Measurements from ENCODE around the gene SLC5A2. TPM values are rescaled to one million over a fixed set of nuclear protein-coding genes. Genes with fewer than 3 reads are reported as not detected.
"Not testable (repeated sequence)": the region's sequence is repeated elsewhere in the genome, so short reads cannot be mapped to it uniquely, and the experiment has no call there.

Gene SLC5A2
- polyA plus RNA-seq, 1 donor, result 62.1 TPM

DNA sequence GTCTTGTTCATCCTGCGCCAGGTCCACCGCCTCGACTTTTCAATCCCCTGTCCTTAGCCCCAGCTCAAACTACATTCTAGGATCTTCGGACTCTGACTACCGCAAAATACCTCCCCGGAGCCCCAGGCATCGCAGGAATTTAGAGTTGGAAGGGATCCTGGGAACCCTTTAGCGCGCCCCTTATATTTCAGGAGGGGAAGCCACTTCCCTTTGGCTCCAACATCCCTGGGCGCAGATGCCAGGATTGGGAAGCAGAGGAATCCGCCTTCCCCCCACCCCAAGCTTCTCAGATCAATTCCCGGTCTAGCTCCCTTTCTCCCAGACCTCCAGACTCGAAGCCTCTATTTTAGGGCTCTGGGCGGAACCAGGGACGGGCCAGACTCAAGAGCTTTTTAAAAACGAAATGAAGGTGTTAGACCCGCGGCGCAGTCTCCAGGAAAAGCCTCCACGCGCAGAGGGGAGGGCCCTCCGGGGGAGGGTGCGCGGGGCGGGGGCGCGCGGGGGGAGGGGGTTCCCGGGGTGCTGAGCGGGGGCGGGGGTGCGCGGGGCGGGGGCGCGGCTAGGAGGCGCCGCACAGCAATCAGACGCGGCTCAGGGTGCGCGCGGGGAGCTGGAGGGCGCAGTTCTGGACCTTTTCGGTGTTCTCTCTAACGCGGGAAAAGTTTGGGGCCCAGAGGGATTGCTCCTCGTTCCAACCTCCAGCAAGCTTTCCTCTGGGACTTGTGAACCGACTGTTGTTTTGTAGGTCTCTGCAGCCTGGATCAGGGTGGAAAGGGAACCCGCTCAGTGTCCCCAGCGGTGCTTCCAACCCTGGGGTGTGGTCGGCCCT is 46.4 kb downstream of the SLC5A2 start:
- DNase-seq, result no peak

DNA sequence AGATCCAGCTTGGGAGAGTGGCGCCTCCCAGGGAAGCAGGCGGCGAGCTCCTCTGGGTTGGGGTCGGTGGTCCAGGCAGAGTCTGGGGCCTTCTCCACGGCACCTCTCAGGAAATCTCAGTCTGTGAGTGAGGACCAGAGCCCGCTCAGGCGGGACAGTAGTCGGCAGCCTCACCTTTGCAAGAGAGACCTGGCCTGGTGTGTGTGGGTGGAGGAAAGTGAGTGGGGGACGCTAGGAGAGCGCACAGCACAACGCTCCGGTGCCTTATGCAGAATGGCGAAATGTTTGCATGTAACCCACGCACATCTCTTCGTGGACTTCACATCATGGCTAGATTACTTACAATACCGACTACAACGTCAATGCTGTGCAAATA is 47.0 kb downstream of the SLC5A2 start:
- no peak for DNase-seq

DNA sequence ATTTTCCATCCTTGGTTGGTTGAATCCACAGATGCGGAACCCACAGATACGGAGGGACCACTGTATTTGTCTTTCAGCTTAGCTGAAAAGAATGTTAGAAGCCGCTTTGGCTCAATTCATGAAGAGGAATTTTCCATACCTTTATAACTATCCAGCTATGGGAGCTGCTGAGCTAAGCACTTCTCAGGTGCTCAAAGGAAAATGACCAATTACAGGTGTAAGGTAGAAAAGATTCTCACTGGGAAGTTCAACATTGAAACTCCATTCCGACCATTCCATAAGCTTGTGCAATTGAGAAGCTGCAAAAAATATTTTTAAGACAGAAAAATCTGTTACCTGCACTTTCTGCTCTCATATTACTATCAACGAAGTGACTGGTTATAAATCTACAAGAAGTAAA is 47.5 kb downstream of the SLC5A2 start:
- DNase-seq, result no peak

DNA sequence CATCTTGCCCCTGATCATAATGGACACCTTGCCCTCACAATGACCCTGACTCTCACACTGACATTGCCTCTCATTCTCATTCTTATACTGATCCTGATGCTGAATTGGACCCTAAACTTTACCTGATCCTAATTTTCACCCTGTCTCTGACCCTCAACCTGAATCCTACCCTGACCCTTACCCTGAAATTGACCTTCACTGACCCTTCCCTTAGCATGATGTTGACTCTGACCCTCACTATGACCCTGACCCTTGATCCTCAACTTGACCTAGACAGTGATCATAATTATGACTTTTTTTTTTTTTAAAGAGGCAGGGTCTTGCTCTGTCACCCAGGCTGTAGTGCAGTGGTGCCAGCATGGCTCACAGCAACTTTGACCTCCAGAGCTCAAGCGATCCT is 48.2 kb downstream of the SLC5A2 start:
- DNase-seq, result no peak

DNA sequence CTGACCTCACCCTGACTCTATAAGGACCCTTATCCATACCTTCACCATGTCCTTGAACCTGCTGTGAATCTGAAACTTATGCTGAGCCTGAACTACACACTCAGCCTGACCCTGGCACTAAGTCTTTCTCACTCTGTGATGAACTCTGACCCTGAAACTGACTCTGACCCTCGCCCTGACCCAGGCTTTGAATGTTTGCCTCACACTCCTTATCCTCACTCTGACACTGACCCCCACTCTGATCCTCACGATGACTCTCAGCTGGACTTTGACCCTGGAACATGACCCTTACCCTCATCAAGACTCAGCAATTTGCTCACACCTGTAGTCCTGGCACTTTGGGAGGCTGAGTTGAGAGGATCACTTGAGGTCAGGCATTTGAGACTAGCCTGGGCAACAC is 49.2 kb downstream of the SLC5A2 start:
- no peak for DNase-seq

DNA sequence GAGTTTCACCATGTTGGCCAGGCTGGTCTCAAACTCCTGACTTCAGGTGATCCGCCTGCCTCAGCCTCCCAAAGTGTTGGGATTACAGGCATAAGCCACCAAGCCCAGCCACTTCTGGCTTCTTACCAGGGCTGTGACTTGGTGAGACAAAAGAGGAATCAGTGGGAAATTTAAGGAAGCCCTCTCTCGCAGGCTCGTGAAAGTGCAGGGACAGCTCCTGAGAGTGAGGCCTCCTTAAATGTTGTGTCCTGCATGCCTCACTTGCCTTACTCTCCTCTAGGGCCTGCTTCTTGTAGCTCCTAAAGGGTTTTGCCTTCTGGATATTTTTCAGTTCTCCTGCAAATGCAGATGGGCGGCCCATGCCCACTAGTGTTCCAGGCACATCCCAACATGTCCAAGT is 50.0 kb downstream of the SLC5A2 start:
- DNase-seq, result no peak

DNA sequence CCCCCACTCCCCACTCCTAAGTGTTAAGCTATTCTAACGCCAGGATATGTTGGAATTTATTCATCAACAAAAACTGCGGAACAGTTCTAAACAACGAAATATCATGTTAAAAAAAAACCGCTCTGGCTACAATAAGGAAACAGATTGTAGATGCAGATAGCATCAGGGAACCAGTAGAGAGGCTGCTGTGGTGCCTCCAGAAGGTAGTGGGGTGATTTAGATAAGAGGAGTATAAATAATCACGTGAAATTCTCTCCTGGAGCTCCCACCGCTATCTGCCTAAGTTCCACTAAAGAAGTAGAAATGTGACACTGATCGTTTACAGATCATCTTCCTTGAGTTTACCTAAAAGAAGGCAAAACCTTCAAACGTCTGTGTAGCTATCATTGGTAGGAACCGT is 52.8 kb downstream of the SLC5A2 start:
- DNase-seq, result no peak

DNA sequence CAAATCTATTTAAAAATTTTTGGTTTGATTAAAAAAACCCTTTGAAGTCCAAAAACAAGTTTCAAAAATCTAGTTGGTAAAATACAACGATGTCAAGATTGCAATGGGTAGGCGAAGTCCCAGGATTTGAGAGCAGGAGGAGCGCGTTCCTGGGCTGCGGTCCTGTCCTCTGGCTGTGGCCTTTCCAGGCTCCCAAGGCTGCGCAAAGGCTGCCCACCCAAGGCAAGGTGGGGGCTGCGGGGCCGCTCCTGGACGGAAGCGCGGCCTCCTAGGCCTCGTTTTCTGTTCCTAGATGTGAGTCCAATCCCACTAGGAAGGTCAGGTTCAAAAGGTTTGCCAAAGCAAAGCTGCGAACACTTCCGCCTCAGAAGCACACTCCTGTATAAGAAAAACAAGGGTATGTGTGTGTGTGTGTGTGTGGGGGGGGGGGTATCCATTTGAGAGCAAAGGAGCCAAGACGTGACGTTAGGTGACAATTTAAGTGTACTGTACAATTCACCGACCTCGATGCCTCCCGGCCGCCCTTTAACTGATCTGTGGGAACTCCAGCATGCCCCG is 54.0 kb downstream of the SLC5A2 start:
- DNase-seq, result no peak

DNA sequence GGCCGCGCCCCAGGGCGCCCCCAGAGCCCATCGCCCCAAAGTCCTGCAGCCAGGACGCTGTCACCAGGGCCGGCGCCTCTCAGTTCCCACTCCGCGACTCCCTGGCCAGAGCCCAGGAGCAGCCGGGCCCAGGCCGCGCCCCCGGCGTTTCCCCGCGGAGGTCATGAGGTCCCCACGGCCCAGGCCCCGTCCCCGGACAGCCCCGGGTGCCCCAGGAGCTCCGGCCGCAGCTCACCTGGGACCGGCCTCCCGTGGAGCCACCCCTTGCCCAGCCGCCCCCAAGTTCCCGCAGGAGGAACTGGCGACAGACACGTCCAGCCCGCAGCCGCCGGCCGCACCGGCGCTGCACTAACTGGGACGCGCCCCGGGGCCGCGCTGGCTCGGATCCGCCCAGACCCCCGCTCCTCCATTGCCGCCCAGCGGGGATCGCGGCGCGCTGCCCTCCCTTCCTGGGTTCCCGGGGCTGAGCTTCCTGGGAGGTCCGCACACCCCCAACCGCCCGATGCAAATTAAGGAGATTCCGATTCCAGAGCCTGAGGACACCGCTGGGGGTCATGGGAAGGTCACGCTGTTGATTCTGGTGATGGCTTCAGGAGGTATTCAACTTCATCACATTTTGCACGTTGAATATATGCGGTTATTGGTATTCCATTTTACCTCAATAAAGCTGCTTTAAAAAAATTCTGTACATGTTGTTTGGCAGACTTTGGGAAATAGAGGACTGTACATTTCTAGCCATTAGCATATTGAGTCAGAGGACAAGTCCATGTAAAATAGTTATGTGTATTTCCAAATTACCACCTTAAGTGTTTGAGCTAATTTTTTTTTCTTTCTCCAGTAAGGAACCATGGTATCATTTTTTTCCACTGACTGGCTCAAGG is 54.7 kb downstream of the SLC5A2 start:
- peak; percentile 31 for DNase-seq

DNA sequence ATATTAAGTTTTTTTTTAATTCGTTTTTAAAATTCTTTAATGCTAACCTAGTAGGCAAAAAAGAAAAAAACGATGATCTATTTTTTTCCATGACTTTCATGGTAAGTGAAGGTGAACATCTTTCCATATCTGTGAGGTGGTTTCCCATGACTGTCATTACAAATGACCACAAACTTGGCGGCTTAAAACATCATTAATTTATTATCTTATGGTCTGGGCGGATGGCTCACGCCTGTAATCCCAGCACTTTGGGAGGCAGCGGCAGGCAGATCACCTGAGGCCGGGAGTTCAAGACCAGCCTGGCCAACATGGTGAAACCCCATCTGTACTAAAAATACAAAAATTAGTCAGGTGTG is 55.3 kb downstream of the SLC5A2 start:
- DNase-seq, result not testable (repeated sequence)

DNA sequence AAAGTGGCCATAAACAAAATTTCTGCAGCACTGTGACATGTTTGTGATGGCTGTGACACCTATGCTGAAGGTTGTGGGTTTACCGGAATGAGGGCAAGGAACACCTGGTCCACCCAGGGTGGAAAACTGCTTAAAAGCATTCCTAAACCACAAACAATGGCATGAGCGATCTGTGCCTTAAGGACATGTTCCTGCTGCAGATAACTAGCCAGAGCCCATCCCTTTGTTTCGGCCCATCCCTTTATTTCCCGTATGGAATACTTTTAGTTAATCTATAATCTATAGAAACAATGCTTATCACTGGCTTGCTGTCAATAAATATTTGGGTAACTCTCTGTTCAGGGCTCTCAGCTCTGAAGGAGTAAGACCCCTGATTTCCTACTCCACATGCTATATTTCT is 56.8 kb downstream of the SLC5A2 start:
- DNase-seq, result not testable (repeated sequence)

Other genes with a start within 250 kb of the SLC5A2 start
- gene ITGAM, start 223.1 kb upstream of the SLC5A2 start, polyA plus RNA-seq (ENCODE audit: insufficient read length), result 1.5 TPM
- gene ITGAX, start 127.9 kb upstream of the SLC5A2 start, polyA plus RNA-seq (ENCODE audit: insufficient read length), result 0.53 TPM
- 0.52 TPM for gene ITGAD, start 89.8 kb upstream of the SLC5A2 start, polyA plus RNA-seq (ENCODE audit: insufficient read length)
- gene COX6A2, start 54.8 kb upstream of the SLC5A2 start, polyA plus RNA-seq (ENCODE audit: insufficient read length), result 0.85 TPM
- gene ZNF843, start 40.3 kb upstream of the SLC5A2 start, polyA plus RNA-seq (ENCODE audit: insufficient read length), result 2.4 TPM
- 10.5 TPM for gene ARMC5, start 23.6 kb upstream of the SLC5A2 start, polyA plus RNA-seq (ENCODE audit: insufficient read length)
- gene TGFB1I1, start 11.0 kb upstream of the SLC5A2 start, polyA plus RNA-seq (ENCODE audit: insufficient read length), result 36.6 TPM
- gene RUSF1, start 25.3 kb downstream of the SLC5A2 start, polyA plus RNA-seq (ENCODE audit: insufficient read length), result 77.8 TPM
- 3.0 TPM for gene AHSP, start 44.8 kb downstream of the SLC5A2 start, polyA plus RNA-seq (ENCODE audit: insufficient read length)

All from left kidney (tissue), 2 donors.